ENCODE data around the gene SEMA3A.
"Not testable (repeated sequence)": the region's sequence is repeated elsewhere in the genome, so short reads cannot be mapped to it uniquely, and the experiment has no call there.

SEMA3A gene

GRCh38 chr7:84194484-84195271 is at the start of gene SEMA3A:
SEMA3A (minus strand) TSS chr7:84194789; CDS start chr7:84194586, 203 bp downstream.
- no peak for DNase-seq

- DNase-seq = not testable (repeated sequence)
Observed at GRCh38 chr7:84243037-84243436, 48.4 kb upstream of the SEMA3A start.

GRCh38 chr7:84238596-84238995 is 44.0 kb upstream of the SEMA3A start:
- no peak for DNase-seq

GRCh38 chr7:84237533-84238173 is 43.1 kb upstream of the SEMA3A start:
- DNase-seq = no peak

- DNase-seq = no peak
Observed at GRCh38 chr7:84236398-84236797, 41.8 kb upstream of the SEMA3A start.

GRCh38 chr7:84232646-84233045 is 38.1 kb upstream of the SEMA3A start:
- no peak for DNase-seq

GRCh38 chr7:84231157-84231556 is 36.6 kb upstream of the SEMA3A start:
- no peak for DNase-seq

- DNase-seq = no peak
Observed at GRCh38 chr7:84230491-84230890, 35.9 kb upstream of the SEMA3A start.

- no peak for DNase-seq
Observed at GRCh38 chr7:84228526-84228925, 33.9 kb upstream of the SEMA3A start.

- DNase-seq = no peak
Observed at GRCh38 chr7:84226759-84227158, 32.2 kb upstream of the SEMA3A start.

- no peak for DNase-seq
Observed at GRCh38 chr7:84224505-84224904, 29.9 kb upstream of the SEMA3A start.

GRCh38 chr7:84219310-84219709 is 24.7 kb upstream of the SEMA3A start:
- no peak for DNase-seq

- DNase-seq = no peak
Observed at GRCh38 chr7:84218681-84219080, 24.1 kb upstream of the SEMA3A start.

- no peak for DNase-seq
Observed at GRCh38 chr7:84216472-84216871, 21.9 kb upstream of the SEMA3A start.

- DNase-seq = not testable (repeated sequence)
Observed at GRCh38 chr7:84214757-84215156, 20.2 kb upstream of the SEMA3A start.

GRCh38 chr7:84210301-84210700 is 15.7 kb upstream of the SEMA3A start:
- no peak for DNase-seq

- no peak for DNase-seq
Observed at GRCh38 chr7:84209006-84209405, 14.4 kb upstream of the SEMA3A start.

- DNase-seq = no peak
Observed at GRCh38 chr7:84207615-84208014, 13.0 kb upstream of the SEMA3A start.

- no peak for DNase-seq
Observed at GRCh38 chr7:84207025-84207424, 12.4 kb upstream of the SEMA3A start.

GRCh38 chr7:84204655-84205054 is 10.1 kb upstream of the SEMA3A start:
- DNase-seq = no peak

GRCh38 chr7:84202855-84203254 is 8.3 kb upstream of the SEMA3A start:
- DNase-seq = no peak

- DNase-seq = no peak
Observed at GRCh38 chr7:84200859-84201258, 6.3 kb upstream of the SEMA3A start.

GRCh38 chr7:84199216-84199615 is 4.6 kb upstream of the SEMA3A start:
- no peak for DNase-seq

GRCh38 chr7:84196084-84196503 is 1.5 kb upstream of the SEMA3A start:
- no peak for DNase-seq

Data from NCI-H187 treated with DMSO at 0.1 percent for 48 hours (cell line).